Testis (tissue), 3 donors: ENCODE results near the gene C5orf63. TPM values are rescaled to one million over a fixed set of nuclear protein-coding genes. Genes with fewer than 3 reads are reported as not detected.

ENCODE experiments used
- DNase-seq: peaks from one replicate; pipeline ENCODE4 v3.0.0-alpha.2; 2019
- H3K27ac ChIP-seq, 2 donors: fragments of 200-600 bp; sonication (generic); one replicate each; pipeline ENCODE4 v1.5.1; 2019
- H3K27me3 ChIP-seq: fragments of 200-600 bp; sonication (generic); one replicate; pipeline ENCODE4 v1.5.1; 2019
- H3K36me3 ChIP-seq: fragments of 200-600 bp; sonication (generic); one replicate; pipeline ENCODE4 v1.5.1; 2017; ENCODE audit warnings: low read depth; ENCODE audit errors: missing control alignments
- H3K4me1 ChIP-seq: fragments of 200-600 bp; sonication (generic); one replicate; pipeline ENCODE4 v1.5.1; 2019
- H3K4me3 ChIP-seq, 2 donors: fragments of 200-600 bp; sonication (generic); one replicate each; pipeline ENCODE4 v1.5.1; 2017 to 2019
- H3K9me3 ChIP-seq: fragments of 200-600 bp; sonication (generic); one replicate; pipeline ENCODE4 v1.5.1; 2017
- CTCF ChIP-seq, 3 experiments: fragments of 450-650 bp in 2 of 3; fragments of 200-600 bp in 1 of 3; sonication (generic) in 1 of 3; IDR thresholded peaks; one replicate each; pipeline ENCODE4 v1.5.1; 2016 to 2019; ENCODE audit warnings: antibody characterized with exemption in 3 of 3, mild to moderate bottlenecking in 2 of 3, moderate library complexity in 1 of 3
- POLR2A ChIP-seq: fragments of 450-650 bp; IDR thresholded peaks from one replicate; pipeline ENCODE4 v1.6.1; 2017; ENCODE audit warnings: antibody characterized with exemption, mild to moderate bottlenecking, moderate library complexity
- WGBS, 2 donors: methylation state at CpG; one replicate each; pipeline ENCODE4 v1.1.5; 2018; 5-methylcytosine and 5-hydroxymethylcytosine counted together
- intact Hi-C: fragments of 100-400 bp; cut with DNase I; formaldehyde crosslinking; loops from one replicate; pipeline ENCODE4 v1.15.1; 2023; ENCODE audit warnings: low total_unique reads
- polyA plus RNA-seq: library from polyadenylated mRNA; stranded (reverse); fragments of 350-450 nt; fragmentation: Illumina TruSeq; extraction: RNeasy Lipid Tissue Mini Kit (QIAGEN cat#74804); gene quantifications from one replicate; pipeline ENCODE4 v1.2.3, GENCODE V29; 2014; ENCODE audit warnings: low read depth, low replicate concordance; ENCODE audit not compliant: insufficient read depth
- total RNA-seq, 2 donors: library from RNA; depleted of rRNA; stranded (reverse); fragments of >200 nt; gene quantifications; one replicate each; pipeline ENCODE4 v1.2.3, GENCODE V29; 2016

The C5orf63 gene
- total and polyA plus RNA-seq, 3 donors from 2014 or later: 17.8 to 27.4 (median 18.9) TPM

GRCh38 chr5:127101533-127101932 lies 28.2 kb upstream of the C5orf63 start:
- Histone ChIP-seq H3K4me3 (no peak overlapping the region), H3K4me1 (no peaks in the 10 kb centered on the region), H3K27ac (no peak overlapping the region), H3K27me3 (no peaks in the 10 kb centered on the region), H3K9me3 (no peaks in the 10 kb centered on the region), H3K36me3 (no peaks in the 10 kb centered on the region)
- DNase-seq: no peak
- TF ChIP-seq POLR2A (no peak), CTCF (IDR thresholded peaks at IDR 0.05) (no peak)
- WGBS, 2 donors: 55 to 66% methylated on average over 2 of the region's 2 CpGs
- intact Hi-C loops: no loop called here

- no peaks in the 10 kb centered on the region for H3K9me3 ChIP-seq
- intact Hi-C loops: no loop called here
- 78 to 79% methylated on average over 3 of the region's 3 CpGs for WGBS, 2 donors
Observed at GRCh38 chr5:127098241-127098640, 24.9 kb upstream of the C5orf63 start.

GRCh38 chr5:127097278-127097677 lies 24.0 kb upstream of the C5orf63 start:
- intact Hi-C loops: no loop called here
- no peak for DNase-seq
- TF ChIP-seq POLR2A: no peak
- TF ChIP-seq CTCF (IDR thresholded peaks at IDR 0.05): no peak

More at GRCh38 chr5:127098241-127098640, 24.9 kb upstream of the C5orf63 start:
- H3K4me3 ChIP-seq: no peak overlapping the region
- H3K27ac ChIP-seq: no peak overlapping the region
- no peaks in the 10 kb centered on the region for H3K27me3 ChIP-seq
- no peaks in the 10 kb centered on the region for H3K4me1 ChIP-seq
- no peak for DNase-seq
- TF ChIP-seq POLR2A (no peak), CTCF (IDR thresholded peaks at IDR 0.05) (no peak)
- no peaks in the 10 kb centered on the region for H3K36me3 ChIP-seq

GRCh38 chr5:127096328-127096993 lies 23.2 kb upstream of the C5orf63 start:
- intact Hi-C loops: no loop called here
- WGBS, 2 donors: 82 to 89% methylated on average over 9 of the region's 9 CpGs
- TF ChIP-seq POLR2A (no peak), CTCF (IDR thresholded peaks at IDR 0.05) (no peak)
- DNase-seq: no peak
- Histone ChIP-seq H3K27me3 (no peaks in the 10 kb centered on the region), H3K4me3 (no peak overlapping the region), H3K9me3 (no peaks in the 10 kb centered on the region), H3K4me1 (no peaks in the 10 kb centered on the region), H3K27ac (no peak overlapping the region), H3K36me3 (no peaks in the 10 kb centered on the region)

More at GRCh38 chr5:127097278-127097677, 24.0 kb upstream of the C5orf63 start:
- Histone ChIP-seq H3K9me3 (no peaks in the 10 kb centered on the region), H3K4me3 (no peak overlapping the region), H3K27me3 (no peaks in the 10 kb centered on the region), H3K36me3 (no peaks in the 10 kb centered on the region), H3K27ac (no peak overlapping the region), H3K4me1 (no peaks in the 10 kb centered on the region)
- WGBS, 2 donors: 88 to 95% methylated on average over 3 of the region's 3 CpGs
